Neural cell (in vitro differentiated cells): ENCODE results near the gene FAM229B. TPM values are rescaled to one million over a fixed set of nuclear protein-coding genes. Genes with fewer than 3 reads are reported as not detected.

Experiments
- H2AFZ ChIP-seq: fragments of 200-600, 300-800 bp; sonication (generic), shearing (Covaris generic); 2 replicates; pipeline ENCODE4 v1.6.0; 2014; ENCODE audit warnings: low read depth, mild to moderate bottlenecking, antibody characterized with exemption, low read length, moderate library complexity
- H3F3A ChIP-seq: fragments of 200-600 bp; shearing (Covaris generic); 2 replicates; pipeline ENCODE4 v1.6.1; 2016; ENCODE audit warnings: mild to moderate bottlenecking, moderate library complexity, mixed read lengths, antibody characterized with exemption, low read length; ENCODE audit not compliant: insufficient read depth, poor library complexity, severe bottlenecking
- H3K27ac ChIP-seq: fragments of 200-600, 300-800 bp; sonication (generic), shearing (Covaris generic); 2 replicates; pipeline ENCODE4 v1.5.1; 2014; ENCODE audit warnings: mild to moderate bottlenecking, low read length, moderate library complexity
- H3K27me3 ChIP-seq: fragments of 300-800, 200-600 bp; sonication (generic), shearing (Covaris generic); 2 replicates; pipeline ENCODE4 v1.6.0; 2014; ENCODE audit warnings: mild to moderate bottlenecking, low read depth, low read length, moderate library complexity; ENCODE audit not compliant: insufficient read depth
- H3K36me3 ChIP-seq: fragments of 300-800, 200-600 bp; sonication (generic), shearing (Covaris generic); 2 replicates; pipeline ENCODE4 v1.5.1; 2014; ENCODE audit warnings: mild to moderate bottlenecking, antibody characterized with exemption, low read length, moderate library complexity; ENCODE audit not compliant: insufficient read depth
- H3K4me2 ChIP-seq: fragments of 300-800, 200-600 bp; sonication (generic), shearing (Covaris generic); 2 replicates; pipeline ENCODE4 v1.6.0; 2014; ENCODE audit warnings: mild to moderate bottlenecking, low read length
- H3K4me3 ChIP-seq: fragments of 300-800, 200-600 bp; sonication (generic), shearing (Covaris generic); 2 replicates; pipeline ENCODE4 v1.5.1; 2014; ENCODE audit warnings: mild to moderate bottlenecking, low read length, moderate library complexity
- H3K79me2 ChIP-seq: fragments of 200-600 bp; shearing (Covaris generic); replicated peaks from 2 replicates; pipeline ENCODE4 v1.6.0; 2014; ENCODE audit warnings: mild to moderate bottlenecking, low read length, moderate library complexity; ENCODE audit not compliant: insufficient read depth
- H3K9ac ChIP-seq: fragments of 300-800, 200-600 bp; sonication (generic), shearing (Covaris generic); 2 replicates; pipeline ENCODE4 v1.6.1; 2016; ENCODE audit warnings: mild to moderate bottlenecking, low read length, mixed read lengths
- H3K9me2 ChIP-seq: fragments of 200-600 bp; shearing (Covaris generic); 2 replicates; pipeline ENCODE4 v1.6.1; 2016; ENCODE audit warnings: mild to moderate bottlenecking, low read length, mixed read lengths; ENCODE audit not compliant: insufficient read depth
- H3K9me3 ChIP-seq: fragments of 200-600, 300-800 bp; sonication (generic), shearing (Covaris generic); 2 replicates; pipeline ENCODE4 v1.6.1; 2016; ENCODE audit warnings: mild to moderate bottlenecking, mixed run types, low read length, moderate library complexity, mixed read lengths
- H4K20me1 ChIP-seq: fragments of 200-600 bp; shearing (Covaris generic); 2 replicates; pipeline ENCODE4 v1.6.1; 2016; ENCODE audit warnings: mild to moderate bottlenecking, mixed run types; ENCODE audit not compliant: insufficient read depth
- EP300 ChIP-seq: fragments of 450-650 bp; conservative IDR thresholded peaks from 2 replicates; pipeline ENCODE4 v1.6.1; 2014; ENCODE audit warnings: antibody characterized with exemption, mild to moderate bottlenecking, moderate library complexity; ENCODE audit not compliant: poor library complexity, severe bottlenecking
- EZH2 ChIP-seq: fragments of 200-600, 300-800 bp; shearing (Covaris generic), sonication (generic); IDR thresholded peaks from 2 replicates; pipeline ENCODE4 v1.6.1; 2014; ENCODE audit warnings: antibody characterized with exemption, low read length, borderline replicate concordance, mild to moderate bottlenecking; ENCODE audit not compliant: insufficient read depth, poor library complexity, severe bottlenecking
- MXI1 ChIP-seq: fragments of 450-650 bp; conservative IDR thresholded peaks from 2 replicates; pipeline ENCODE4 v1.6.1; 2014; ENCODE audit warnings: antibody characterized with exemption, mild to moderate bottlenecking; ENCODE audit not compliant: poor library complexity, severe bottlenecking
- POLR2AphosphoS5 ChIP-seq: IDR thresholded peaks from 2 replicates; pipeline ENCODE4 v1.6.1; 2012
- RAD21 ChIP-seq: fragments of 450-650 bp; conservative IDR thresholded peaks from 2 replicates; pipeline ENCODE4 v1.6.1; 2014; ENCODE audit warnings: antibody characterized with exemption, mild to moderate bottlenecking, moderate library complexity
- SMC3 ChIP-seq: fragments of 450-650 bp; conservative IDR thresholded peaks from 2 replicates; pipeline ENCODE4 v1.6.1; 2014; ENCODE audit warnings: antibody characterized with exemption, mild to moderate bottlenecking, moderate library complexity; ENCODE audit not compliant: poor library complexity
- TAF1 ChIP-seq: IDR thresholded peaks from 2 replicates; pipeline ENCODE4 v1.6.1; 2012; ENCODE audit warnings: low read depth
- polyA plus RNA-seq: library from polyadenylated mRNA; depleted of rRNA; stranded (reverse); fragments of >200 nt; gene quantifications from 2 replicates; pipeline ENCODE4 v1.2.3, GENCODE V29; 2014
- TF ChIP-seq, protein P1 (sequence below): fragments of 450-650 bp; IDR thresholded peaks from 2 replicates; pipeline ENCODE4 v1.5.1; 2014; ENCODE audit warnings: antibody characterized with exemption, mild to moderate bottlenecking, moderate library complexity; ENCODE audit not compliant: poor library complexity, severe bottlenecking
- TF ChIP-seq, protein P2 (sequence below): IDR thresholded peaks from 2 replicates; pipeline ENCODE4 v1.6.1; 2012; ENCODE audit warnings: borderline replicate concordance

The FAM229B gene
- polyA plus RNA-seq, 1 donor from 2014 or later, result 142 TPM

DNA sequence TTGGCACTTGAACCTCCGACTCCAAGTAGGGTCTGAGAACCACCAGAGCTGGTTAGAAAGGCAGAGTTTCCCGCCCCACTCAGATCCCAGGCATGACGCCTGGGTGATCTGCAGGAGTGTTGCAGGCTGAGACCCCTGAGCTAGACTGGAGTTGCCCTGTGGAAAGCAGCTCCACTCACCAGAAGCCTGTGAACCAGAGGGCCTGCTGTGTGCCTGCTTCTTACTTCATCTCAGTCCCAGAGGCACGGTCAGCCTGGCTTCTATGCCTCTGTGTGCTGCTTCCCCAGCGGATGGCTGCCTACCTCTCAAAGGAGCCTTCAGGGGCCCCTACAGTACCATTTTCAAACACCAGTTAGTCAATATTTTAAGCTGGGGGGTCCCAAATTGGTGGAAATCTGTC lies 49.1 kb upstream of the FAM229B start:
- Histone ChIP-seq H2AFZ (no peak overlapping the region), H3K27ac (no peak overlapping the region), H3K36me3 (no peaks in the 10 kb centered on the region), H3K4me3 (no peak overlapping the region), H4K20me1 (no peaks in the 10 kb centered on the region), H3K9me2 (no peaks in the 10 kb centered on the region), H3K9me3 (no peaks in the 10 kb centered on the region), H3K4me2 (no peak overlapping the region), H3K9ac (no peak overlapping the region), H3K27me3 (no peaks in the 10 kb centered on the region), H3F3A (no peaks in the 10 kb centered on the region), H3K79me2 (no peaks in the 10 kb centered on the region)
- TF ChIP-seq MXI1, result no peak
- TF ChIP-seq RAD21, result no peak
- TF ChIP-seq EZH2, result no peak
- TF ChIP-seq, protein P1, sequence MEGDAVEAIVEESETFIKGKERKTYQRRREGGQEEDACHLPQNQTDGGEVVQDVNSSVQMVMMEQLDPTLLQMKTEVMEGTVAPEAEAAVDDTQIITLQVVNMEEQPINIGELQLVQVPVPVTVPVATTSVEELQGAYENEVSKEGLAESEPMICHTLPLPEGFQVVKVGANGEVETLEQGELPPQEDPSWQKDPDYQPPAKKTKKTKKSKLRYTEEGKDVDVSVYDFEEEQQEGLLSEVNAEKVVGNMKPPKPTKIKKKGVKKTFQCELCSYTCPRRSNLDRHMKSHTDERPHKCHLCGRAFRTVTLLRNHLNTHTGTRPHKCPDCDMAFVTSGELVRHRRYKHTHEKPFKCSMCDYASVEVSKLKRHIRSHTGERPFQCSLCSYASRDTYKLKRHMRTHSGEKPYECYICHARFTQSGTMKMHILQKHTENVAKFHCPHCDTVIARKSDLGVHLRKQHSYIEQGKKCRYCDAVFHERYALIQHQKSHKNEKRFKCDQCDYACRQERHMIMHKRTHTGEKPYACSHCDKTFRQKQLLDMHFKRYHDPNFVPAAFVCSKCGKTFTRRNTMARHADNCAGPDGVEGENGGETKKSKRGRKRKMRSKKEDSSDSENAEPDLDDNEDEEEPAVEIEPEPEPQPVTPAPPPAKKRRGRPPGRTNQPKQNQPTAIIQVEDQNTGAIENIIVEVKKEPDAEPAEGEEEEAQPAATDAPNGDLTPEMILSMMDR, result no peak
- TF ChIP-seq TAF1, result no peak
- TF ChIP-seq POLR2AphosphoS5, result no peak
- TF ChIP-seq EP300, result no peak
- TF ChIP-seq, protein P2, sequence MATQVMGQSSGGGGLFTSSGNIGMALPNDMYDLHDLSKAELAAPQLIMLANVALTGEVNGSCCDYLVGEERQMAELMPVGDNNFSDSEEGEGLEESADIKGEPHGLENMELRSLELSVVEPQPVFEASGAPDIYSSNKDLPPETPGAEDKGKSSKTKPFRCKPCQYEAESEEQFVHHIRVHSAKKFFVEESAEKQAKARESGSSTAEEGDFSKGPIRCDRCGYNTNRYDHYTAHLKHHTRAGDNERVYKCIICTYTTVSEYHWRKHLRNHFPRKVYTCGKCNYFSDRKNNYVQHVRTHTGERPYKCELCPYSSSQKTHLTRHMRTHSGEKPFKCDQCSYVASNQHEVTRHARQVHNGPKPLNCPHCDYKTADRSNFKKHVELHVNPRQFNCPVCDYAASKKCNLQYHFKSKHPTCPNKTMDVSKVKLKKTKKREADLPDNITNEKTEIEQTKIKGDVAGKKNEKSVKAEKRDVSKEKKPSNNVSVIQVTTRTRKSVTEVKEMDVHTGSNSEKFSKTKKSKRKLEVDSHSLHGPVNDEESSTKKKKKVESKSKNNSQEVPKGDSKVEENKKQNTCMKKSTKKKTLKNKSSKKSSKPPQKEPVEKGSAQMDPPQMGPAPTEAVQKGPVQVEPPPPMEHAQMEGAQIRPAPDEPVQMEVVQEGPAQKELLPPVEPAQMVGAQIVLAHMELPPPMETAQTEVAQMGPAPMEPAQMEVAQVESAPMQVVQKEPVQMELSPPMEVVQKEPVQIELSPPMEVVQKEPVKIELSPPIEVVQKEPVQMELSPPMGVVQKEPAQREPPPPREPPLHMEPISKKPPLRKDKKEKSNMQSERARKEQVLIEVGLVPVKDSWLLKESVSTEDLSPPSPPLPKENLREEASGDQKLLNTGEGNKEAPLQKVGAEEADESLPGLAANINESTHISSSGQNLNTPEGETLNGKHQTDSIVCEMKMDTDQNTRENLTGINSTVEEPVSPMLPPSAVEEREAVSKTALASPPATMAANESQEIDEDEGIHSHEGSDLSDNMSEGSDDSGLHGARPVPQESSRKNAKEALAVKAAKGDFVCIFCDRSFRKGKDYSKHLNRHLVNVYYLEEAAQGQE, result no peak
- no peak for TF ChIP-seq SMC3

DNA sequence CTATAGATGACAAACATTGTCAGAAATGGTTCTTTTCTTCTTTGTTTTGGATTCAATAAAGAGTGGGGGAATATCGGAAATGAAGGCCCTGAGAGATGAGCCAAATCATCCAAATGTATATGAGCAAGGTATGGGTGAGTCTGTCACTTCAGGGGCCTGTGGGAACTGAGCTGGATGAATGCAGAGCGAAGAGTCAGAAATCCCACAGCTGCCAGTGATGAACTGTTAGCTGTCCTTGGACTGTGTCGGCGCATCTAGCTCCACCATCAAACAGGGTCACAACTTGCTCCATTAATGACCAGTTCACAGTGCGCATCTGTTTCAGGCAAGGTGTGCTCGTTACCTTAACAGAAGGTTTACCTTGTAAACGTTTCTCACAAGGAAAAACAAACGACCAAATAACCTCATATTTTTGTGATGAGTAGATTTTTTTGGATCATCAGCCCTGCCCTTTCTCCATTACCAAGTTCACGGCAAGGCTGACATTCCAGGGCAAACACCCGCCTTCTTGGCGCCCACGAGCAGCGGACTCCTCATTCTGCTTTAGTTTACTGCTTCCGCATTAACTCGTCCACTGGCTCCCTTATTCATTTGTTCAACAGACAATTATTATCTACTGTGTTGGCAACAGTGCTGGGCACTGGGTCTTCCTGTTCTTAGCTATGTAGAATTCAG lies 48.5 kb upstream of the FAM229B start:
- Histone ChIP-seq H4K20me1 (no peaks in the 10 kb centered on the region), H3K79me2 (no peaks in the 10 kb centered on the region), H3K4me2 (no peak overlapping the region), H3K9me3 (no peaks in the 10 kb centered on the region), H3K27ac (no peak overlapping the region), H3K9me2 (no peaks in the 10 kb centered on the region), H2AFZ (no peak overlapping the region), H3K4me3 (no peak overlapping the region), H3F3A (no peaks in the 10 kb centered on the region), H3K27me3 (no peaks in the 10 kb centered on the region), H3K36me3 (no peaks in the 10 kb centered on the region), H3K9ac (no peak overlapping the region)
- TF ChIP-seq EZH2 (no peak), RAD21 (no peak), EP300 (no peak), SMC3 (no peak), TAF1 (no peak), POLR2AphosphoS5 (no peak), MXI1 (no peak)
- TF ChIP-seq, protein P1, result no peak
- TF ChIP-seq, protein P2, result no peak
